Dedifferentiated amniotic fluid mesenchymal stem cell (primary cell): ENCODE data around the gene REC8.

Source experiments
- DNase-seq: peaks from one replicate; pipeline ENCODE4 v3.0.0-alpha.2; 2016; ENCODE audit errors: extremely low spot score

The REC8 gene

DNA sequence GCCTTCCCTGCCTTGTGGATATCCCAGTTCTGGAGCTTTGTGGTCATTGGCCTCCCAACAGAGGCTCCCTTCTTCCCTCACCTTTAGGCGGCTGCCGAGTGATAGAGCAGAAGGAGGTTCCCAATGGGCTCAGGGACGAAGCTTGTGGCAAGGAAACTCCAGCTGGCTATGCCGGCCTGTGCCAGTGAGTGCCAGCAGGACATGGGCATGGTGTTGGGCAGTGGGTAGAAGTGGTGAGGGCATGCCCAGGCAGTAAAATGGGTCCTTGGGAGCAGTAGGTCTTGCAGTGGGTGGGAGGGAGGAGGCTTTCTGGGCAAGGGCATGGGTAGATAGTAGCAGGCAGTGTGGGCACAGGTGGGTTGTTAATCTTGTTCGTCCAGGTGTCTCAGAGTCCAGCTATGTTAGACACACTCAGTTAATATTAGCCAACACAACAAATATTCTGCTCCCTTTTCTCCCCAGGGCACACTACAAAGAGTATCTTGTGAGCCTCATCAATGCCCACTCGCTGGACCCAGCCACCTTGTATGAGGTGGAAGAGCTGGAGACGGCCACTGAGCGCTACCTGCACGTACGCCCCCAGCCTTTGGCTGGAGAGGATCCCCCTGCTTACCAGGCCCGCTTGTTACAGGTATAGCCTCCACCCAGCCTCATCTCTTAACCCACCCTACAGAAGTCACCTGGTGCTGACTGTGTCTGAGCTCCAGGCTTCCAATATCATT is 11.9 kb upstream of the REC8 start:
- DNase-seq: no peak

DNA sequence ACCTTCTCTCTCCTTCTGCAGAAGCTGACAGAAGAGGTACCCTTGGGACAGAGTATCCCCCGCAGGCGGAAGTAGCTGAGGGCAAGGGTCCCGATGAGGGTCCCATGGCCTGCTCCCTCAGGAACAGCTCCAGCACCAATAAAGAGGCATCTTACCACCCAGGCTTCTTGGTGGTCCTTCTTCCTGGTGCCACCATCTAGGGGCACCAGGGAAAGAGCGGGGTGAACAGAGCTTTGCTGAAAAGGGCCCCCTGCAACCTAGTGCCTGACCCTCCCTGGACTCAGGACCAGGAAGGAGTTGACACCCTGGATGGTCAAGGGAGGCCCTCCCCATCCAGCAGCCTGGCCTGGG is 11.4 kb upstream of the REC8 start:
- no peak for DNase-seq

DNA sequence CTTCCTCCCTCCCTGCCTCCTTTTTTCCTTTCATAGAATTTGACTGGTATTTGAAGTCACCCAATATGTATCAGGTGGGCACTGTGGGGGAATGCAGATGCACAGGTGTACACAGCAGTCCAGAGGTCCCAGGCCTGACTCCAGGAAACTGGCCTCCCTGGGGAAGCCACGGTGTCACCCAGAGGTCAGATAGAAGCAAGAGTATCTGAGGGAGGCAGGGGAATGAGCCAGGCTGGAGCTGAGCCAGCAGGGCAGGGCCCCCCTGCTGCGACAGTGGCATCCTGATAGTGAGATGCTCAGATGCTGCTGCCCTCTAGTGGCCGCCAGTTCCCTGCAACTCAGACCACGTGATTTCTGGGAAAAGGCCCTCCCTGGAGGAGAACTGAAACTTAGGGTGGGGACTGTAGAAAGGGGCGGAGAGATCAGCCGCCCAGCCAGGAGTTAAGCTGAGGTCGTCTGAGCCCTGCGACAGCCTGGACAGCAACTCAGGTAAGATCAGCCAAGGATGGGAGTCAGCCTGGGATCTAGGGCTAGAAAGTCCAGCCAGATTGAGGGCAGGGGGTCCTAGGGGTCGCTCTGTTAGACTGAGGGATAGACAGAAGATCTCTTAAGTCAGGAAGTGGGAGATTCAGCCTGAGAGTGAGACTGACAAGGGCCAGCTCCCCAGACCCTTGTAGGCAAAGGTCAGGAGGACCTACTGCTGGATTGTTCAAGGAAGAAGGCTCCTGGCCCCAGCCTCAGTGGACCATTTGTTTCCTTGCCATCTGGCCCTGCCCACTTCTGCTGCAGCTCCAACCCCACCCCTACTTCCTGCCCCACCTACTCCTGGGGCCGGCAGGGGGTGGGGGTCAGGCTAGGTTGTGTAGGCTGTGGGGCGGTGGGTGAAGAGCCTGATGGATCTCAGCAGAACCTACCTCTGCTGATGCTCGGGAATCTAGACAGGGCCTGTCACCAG is 10.8 kb upstream of the REC8 start, which contains the start of gene IRF9:
TSS of gene IRF9 (plus strand) at position 416 of the 955 bp plus-strand sequence. CDS start 880 bp downstream, outside the sequence.
- DNase-seq: peak; percentile 86

DNA sequence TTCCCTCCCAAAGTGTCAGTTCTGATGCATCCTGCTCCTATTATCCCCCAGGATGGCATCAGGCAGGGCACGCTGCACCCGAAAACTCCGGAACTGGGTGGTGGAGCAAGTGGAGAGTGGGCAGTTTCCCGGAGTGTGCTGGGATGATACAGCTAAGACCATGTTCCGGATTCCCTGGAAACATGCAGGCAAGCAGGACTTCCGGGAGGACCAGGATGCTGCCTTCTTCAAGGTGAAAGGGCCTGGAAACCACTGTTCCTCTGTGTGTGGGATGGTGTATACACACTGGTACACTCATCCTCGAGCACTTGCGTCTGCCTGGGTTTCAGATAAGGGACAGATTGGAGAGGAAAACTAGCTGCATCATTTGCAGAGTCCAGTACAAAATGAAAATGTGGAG is 9.8 kb upstream of the REC8 start:
- no peak for DNase-seq

- no peak for DNase-seq
Observed at GRCh38 chr14:24164518-24164991, 7.3 kb upstream of the REC8 start.

DNA sequence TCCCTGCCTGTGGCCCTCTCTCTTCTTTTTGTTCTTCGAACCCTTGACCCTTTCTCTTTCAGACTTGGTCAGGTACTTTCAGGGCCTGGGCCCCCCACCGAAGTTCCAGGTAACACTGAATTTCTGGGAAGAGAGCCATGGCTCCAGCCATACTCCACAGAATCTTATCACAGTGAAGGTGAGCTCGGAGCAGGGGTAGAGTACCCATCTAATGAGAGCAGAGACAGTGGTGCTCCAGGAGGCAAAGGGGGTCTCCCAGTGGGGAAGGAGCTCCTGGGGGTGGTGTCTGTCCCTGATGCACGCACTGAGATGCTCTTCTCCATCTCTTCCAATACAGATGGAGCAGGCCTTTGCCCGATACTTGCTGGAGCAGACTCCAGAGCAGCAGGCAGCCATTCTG is 6.1 kb upstream of the REC8 start:
- no peak for DNase-seq

DNA sequence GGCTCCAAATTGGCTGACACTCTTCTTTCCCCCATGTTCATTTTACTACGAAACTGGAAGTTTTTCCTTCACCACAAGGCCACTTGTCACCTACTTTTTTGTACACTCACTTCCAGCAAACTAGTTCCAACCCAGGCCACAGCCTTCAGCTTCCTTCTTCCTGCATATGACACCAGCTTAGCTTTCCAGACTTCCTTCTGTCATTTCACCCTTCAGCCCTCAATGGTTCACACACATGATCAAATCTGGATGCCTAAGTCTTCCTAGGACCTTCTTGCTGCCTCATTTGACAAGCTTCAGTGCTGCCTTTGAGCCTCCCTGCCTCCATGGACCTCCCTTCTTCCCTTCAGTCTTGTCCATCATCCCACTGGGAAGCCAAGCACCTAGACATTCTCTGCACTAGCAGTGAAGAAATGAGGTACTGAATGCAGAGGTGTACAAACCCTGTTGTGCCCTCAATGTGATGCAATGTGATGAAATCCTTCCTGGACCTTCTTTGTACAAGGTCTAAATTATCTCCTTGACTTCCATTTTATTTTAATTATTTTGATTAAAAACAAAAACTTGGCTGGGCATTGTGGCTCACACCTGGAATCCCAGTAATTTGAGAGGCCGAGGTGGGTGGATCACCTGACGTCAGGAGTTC is 4.3 kb upstream of the REC8 start:
- no peak for DNase-seq

DNA sequence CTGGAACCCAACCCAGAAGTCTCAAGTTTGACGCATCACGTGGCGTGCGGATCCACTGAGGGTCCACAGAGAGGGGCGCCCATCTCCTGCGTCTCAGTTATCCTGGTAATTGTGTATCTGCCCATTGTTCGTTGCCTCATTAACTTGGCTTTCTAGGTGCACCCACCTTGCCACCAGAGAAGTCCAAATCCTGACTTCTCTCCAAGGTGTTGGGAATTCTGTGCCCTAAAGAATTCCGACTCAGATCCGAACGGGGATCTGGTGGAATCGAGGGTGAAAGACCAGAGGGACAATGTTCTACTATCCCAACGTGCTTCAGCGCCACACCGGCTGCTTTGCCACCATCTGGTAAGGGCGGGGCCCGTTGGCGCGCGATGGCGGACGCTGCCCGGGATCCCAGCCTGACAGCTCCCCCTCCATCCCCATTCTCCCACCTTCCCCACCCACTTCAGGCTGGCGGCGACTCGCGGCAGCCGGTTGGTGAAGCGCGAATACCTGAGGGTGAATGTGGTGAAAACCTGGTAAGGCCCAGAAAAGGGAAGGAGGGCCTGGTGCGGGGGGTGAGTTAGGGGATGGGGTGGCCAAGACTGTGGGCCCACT is 481 bp downstream of the REC8 start:
- no peak for DNase-seq

GRCh38 chr14:24172871-24173281 is 996 bp downstream of the REC8 start:
- no peak for DNase-seq

DNA sequence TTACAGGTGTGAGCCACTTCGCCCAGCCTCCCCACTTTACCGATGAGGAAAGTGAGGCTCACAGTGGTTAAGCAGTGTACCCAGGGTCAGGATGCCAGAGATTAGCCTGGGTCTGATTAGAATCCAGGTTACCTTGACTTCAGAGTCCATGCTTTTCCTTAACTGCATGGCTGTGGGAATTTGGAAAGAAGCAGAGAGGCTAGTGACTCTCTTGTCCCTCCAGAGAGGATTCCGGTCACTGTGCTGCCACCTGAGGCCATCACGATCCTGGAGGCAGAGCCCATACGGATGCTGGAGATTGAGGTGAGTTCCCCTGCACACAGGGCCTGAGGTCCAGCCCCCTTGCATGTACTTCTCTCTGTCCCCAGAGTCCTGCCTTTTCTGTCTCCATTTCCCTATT is 4.7 kb downstream of the REC8 start:
- DNase-seq: no peak

GRCh38 chr14:24177041-24177825 is 5.4 kb downstream of the REC8 start:
- no peak for DNase-seq

- no peak for DNase-seq
Observed at GRCh38 chr14:24177891-24178290, 6.0 kb downstream of the REC8 start.

GRCh38 chr14:24178399-24179178 is 6.7 kb downstream of the REC8 start:
- no peak for DNase-seq

- DNase-seq: no peak
Observed at GRCh38 chr14:24179294-24179960, 7.5 kb downstream of the REC8 start.

DNA sequence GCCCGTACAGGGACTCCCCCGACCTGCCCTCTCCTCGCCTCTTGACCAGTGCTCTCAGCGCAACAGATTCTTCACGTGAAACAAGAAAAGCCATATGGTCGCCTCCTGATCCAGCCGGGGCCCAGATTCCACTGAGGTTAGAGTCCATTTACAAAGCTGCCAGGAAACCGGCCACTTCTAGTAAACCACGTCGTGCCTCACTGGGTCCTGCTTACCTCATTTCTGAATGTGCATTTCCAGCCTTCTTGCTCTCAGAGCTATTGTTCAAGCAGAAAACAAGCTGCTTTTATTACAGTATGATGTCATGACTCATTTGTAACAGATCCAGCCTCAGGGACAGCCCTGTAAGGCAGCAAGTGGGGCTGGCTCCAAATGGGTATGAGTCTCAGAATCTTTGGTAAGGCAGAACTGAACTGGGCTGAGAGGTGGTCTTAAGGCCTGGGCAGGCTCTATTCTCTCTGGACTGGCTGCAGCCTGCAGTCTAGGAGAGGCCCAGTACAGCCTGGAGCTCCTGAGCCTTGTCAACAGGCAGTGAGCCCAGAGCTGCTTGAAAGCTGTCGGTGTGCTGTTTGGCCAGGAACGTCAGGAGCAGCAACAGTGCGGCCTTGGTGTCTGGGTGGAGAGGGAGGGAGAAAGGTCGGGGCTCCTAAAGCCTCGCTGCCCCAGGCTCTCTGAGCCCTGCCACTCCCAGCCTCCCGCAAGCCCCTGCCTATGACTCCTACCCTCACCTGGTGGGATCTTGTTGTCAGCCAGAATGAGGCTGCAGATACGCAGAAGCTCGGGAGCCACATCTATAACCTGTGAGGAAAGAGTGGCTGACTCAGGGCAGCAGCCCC is 8.3 kb downstream of the REC8 start:
- peak; percentile 23 for DNase-seq

DNA sequence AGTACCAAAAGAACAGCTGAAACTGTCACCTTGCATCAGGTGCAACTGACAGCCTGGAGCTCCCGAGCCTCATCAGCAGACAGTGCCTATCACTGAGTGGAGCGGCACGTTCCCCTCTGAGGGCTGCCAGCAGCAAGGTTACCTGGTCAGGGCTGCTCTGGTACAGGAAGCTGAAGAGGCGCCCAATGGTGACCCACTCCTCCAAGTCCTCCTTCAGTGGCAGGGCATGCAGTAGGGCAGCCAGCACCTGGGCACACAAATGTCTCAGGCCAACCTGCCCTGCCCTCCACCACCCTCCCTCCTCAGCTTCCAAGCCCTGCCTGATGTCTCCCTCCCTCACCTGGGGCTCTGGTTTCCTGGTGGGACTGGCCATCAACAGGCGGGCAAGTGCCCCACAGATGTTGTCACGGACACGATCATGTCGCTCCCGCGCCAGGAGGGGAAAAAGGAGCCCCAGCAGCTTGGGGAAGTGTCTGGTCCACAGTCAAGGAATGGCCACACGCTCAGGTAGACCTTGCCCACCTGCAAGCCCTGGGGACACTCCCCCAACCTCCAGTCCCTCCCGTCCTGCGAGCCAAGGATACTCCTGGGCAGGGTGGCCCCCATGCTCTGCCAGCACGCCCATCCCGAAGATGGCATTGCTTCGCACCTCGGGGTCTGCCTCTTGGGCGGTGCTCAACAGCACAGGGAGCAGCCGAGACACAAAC is 9.6 kb downstream of the REC8 start:
- DNase-seq: no peak

- no peak for DNase-seq
Observed at GRCh38 chr14:24182110-24182882, 10.4 kb downstream of the REC8 start.
